HG03469 (cell line): Measurements from ENCODE around the gene SLC22A3.

Experiments used
- ATAC-seq: cut with Tn5 transposase; IDR thresholded peaks from one replicate; pipeline ENCODE4 v1.9.1; 2021; ENCODE audit warnings: mild to moderate bottlenecking, moderate library complexity, moderate number of reproducible peaks; ENCODE audit not compliant: unreplicated experiment

Gene SLC22A3

DNA sequence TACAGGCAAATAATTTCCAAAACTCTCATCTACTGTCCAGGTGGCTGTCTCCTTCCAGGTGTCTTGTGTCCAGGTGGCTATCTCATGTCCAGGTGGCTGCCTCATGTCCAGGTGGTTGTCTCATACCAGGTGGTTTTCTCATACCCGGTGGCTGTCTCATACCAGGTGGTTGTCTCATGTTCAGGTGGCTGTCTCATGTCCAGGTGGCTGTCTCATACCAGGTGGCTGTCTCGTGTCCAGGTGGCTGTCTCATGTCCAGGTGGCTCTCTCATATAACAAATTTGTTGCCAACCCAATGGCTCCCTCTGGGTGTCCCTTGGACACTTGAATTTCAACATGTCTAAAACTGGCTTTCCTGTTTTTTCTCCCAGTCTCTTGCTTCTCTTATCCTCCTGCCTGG, 14.3 kb upstream of the SLC22A3 start:
- no peak for ATAC-seq

GRCh38 chr6:160336200-160336599, 12.0 kb upstream of the SLC22A3 start:
- ATAC-seq: no peak

DNA sequence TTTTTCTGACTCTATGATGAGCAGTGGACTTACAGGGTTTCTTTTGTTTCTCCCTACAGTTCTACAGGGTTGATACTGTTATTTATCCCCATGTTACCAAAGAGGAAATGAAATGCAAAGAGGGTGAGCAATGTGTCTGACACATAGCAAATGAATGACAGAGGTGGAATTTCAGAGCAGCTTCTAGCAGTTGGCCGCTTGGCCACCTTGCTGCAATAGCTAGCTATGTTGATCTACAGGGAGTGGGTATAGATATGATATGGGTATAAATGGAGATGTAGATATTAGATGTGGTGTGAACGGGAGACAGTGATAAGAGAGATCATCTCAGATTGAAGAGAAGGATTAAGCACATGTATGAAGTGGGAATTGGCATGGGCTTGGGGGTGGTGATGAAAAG, 10.9 kb upstream of the SLC22A3 start:
- ATAC-seq: no peak

- ATAC-seq: no peak
These were observed 10.2 kb upstream of the SLC22A3 start for GRCh38 chr6:160337991-160338390.

DNA sequence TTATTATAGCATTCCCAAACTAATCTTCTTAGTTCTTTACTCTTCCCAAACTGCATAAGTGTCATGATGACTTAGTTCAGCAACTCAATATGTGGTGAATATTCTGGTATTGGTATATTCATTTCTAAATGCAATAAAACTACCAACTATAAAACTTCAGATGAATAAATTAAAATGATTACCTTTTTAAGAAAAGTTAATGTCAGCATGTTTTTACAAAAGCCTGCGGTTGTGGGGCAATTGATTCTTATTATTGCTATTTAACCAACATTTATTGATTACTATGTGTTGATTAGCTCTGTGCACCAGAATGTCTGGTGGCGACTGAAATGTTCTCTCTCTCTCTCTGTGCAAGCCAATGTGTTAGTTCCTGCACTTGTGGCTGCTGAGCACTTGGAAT, 5.0 kb upstream of the SLC22A3 start:
- no peak for ATAC-seq

DNA sequence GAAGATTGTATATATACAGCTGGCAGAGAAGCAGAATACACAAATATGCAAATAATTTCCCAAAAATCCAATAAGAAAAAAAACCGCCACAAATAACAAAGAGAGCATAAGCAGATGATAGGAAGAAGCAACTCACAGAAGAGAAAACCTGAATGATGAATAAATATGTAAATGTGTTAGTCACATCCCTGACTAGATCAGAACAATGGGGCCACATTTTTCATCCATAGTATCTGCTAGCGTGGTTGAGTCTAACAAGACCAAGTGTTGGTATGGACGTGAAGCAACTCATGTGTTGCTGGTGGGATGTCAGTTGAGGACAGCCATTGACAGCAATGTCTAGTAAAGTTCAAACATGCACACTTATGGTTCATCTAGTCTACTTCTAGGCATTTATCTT, 3.9 kb upstream of the SLC22A3 start:
- no peak for ATAC-seq

- ATAC-seq: no peak
These were observed 637 bp upstream of the SLC22A3 start for GRCh38 chr6:160347259-160348222.

- ATAC-seq: no peak
These were observed 853 bp downstream of the SLC22A3 start for GRCh38 chr6:160349020-160349441.

- ATAC-seq: no peak
These were observed 1.7 kb downstream of the SLC22A3 start for GRCh38 chr6:160349814-160350350.

GRCh38 chr6:160353950-160354496, 5.8 kb downstream of the SLC22A3 start:
- no peak for ATAC-seq

DNA sequence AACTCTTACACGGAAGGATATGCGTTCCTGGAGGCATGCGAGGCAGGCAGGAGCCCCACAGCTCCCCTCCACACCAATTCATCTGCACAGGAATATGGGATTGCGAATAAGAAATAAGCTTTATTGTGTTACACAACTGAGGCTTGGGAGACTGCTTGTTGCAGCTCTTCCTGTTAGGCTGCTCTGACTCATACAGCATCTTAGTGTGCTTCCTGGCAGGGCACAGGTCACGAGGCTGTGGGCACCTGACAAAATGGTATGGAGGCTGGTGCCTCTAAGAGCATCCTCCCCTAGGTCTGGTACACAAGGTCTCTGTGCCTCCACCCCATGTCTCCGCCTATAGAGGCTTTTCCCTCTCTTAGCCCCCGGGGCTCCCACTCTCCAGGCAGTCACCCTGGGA, 6.8 kb downstream of the SLC22A3 start:
- ATAC-seq: no peak

DNA sequence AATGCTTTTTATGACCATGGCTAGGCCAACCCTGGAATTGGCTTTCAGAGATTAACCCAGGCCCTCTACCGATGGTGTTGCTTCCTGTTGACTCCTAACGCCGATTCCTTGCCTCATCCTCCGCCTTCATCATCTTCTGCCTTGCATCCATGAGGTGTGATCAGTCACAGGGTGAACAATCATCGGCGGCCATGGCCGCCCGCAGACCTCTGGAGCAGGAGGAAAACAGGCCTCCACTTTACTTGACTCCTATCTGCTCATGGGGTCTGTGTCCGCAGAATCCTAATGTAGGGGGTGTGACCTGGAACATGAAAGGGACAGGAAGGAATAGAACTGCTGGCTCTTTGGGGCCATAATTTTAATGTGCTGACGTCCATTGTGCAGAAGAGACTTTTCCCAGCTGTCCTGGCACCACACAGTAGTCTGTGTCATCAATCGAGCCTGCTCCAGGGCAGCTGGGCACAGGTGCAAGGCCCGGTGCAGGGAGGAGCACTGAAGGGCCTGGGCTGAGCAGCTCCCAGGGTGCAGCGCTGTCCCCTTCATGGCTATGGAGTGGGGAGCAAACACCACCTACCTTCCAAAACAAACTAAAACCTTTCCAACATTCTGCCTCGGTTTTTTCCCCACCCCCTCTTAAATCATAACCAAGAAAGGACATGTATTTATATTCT, 8.0 kb downstream of the SLC22A3 start:
- no peak for ATAC-seq

GRCh38 chr6:160357088-160357487, 8.9 kb downstream of the SLC22A3 start:
- no peak for ATAC-seq

DNA sequence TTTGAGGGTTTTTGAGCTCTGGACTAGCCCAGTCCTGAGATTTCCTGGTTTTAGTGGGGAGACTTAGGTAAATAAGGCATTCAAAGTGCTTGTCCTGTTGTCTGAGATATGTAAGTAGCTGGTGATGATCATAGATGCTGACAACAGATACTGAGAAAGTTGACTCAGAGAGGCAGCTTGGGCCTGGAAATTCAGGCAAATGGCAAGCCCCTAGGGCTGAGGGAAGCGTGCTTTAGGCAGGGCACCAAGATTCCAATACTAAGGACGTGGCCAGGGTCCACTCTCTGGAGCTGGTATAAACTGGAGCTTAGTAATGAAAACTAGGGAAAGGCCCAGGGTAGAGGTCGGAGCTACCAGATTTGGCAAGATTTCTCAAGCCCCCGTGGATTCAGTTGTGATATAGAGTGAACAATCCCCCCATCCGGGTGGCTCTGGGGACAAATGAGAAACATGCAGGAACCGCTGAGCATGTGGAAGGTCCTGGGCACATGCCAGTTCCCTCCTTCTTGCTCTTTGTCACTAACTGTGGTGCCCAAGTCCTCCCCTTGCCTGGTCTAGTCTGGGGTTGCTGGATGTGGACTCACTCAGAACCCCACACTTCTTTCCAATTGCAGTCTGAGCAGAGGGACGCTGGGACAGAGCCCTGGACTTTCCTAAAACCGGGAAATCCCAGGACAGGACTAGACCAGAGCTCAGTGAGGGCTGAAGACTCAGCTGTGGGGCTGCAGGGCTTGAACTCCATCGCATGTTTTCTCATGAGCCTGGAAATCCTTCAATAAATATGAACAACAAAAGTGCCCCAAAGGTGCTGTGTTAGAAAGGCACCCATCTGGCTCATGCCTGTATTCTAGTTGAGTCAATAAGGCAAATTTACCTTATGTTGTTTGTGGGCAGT, 10.3 kb downstream of the SLC22A3 start:
- ATAC-seq: no peak

DNA sequence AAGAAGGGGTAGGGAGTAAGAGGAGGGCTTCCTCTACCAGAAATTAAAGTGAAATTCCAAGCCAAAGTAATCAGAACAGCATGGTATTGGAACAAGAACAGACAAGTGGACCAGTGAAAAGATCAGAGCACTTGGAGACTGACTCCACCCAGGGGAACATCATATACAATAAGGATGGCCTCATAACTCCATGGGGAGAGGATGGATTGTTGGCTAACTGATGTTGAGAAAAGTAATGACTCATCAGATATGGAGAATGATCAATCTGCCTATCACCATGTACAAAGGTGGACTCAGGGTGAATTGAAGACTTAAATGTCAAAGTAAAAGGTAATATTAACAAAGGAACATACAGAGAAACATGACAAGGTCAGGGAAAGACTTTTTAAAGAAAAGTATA, 12.8 kb downstream of the SLC22A3 start:
- no peak for ATAC-seq

DNA sequence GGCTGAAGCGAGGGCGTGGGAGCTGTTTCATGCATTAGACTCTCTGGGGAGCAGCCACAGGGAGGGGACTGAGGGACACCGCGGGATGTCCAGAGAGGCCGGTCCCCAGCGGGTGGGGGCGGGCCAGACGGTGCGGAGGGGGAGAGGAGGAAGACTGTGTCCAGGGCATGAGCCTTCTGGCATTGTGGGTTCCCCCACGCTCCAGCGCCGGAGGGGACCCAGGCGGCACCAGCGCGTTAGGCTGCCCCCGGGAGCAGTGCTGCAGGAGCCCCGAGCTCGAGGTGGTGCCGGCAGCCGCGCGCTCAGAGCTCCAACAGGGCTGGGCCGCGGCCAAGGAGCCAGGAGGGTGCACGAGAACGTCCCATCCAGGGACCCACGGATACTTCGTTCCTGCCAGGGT, 14.4 kb downstream of the SLC22A3 start:
- no peak for ATAC-seq

- no peak for ATAC-seq
These were observed 15.1 kb downstream of the SLC22A3 start for GRCh38 chr6:160363016-160363996.

GRCh38 chr6:160365117-160365516, 16.9 kb downstream of the SLC22A3 start:
- no peak for ATAC-seq

- ATAC-seq: no peak
These were observed 19.8 kb downstream of the SLC22A3 start for GRCh38 chr6:160367798-160368547.
